Karpas-422 (cell line): ENCODE data around the gene MXRA7. TPM values are rescaled to one million over a fixed set of nuclear protein-coding genes. Genes with fewer than 3 reads are reported as not detected.
"Not testable (repeated sequence)": the region's sequence is repeated elsewhere in the genome, so short reads cannot be mapped to it uniquely, and the experiment has no call there.

Experiments
- DNase-seq: peaks from one replicate; pipeline ENCODE4 v3.0.0-alpha.2; 2015
- H2AFZ ChIP-seq: fragments of 200-600 bp; sonication (generic); 2 replicates; pipeline ENCODE4 v1.6.1; 2014; ENCODE audit warnings: antibody characterized with exemption, low read length, mixed read lengths
- H3K27ac ChIP-seq: fragments of 200-600 bp; sonication (generic); 2 replicates; pipeline ENCODE4 v1.5.1; 2014; ENCODE audit warnings: mild to moderate bottlenecking, low read length, moderate library complexity
- H3K27me3 ChIP-seq: fragments of 200-600 bp; sonication (generic); 2 replicates; pipeline ENCODE4 v1.6.1; 2014; ENCODE audit warnings: low read length, mixed read lengths
- H3K36me3 ChIP-seq: fragments of 200-600 bp; sonication (generic); 2 replicates; pipeline ENCODE4 v1.6.1; 2014; ENCODE audit warnings: low read length, mixed read lengths; ENCODE audit not compliant: insufficient read depth
- H3K4me1 ChIP-seq: fragments of 200-600 bp; sonication (generic); 2 replicates; pipeline ENCODE4 v1.6.1; 2014; ENCODE audit warnings: mild to moderate bottlenecking, low read length, mixed read lengths
- H3K4me2 ChIP-seq: fragments of 200-600 bp; sonication (generic); 2 replicates; pipeline ENCODE4 v1.6.1; 2014; ENCODE audit warnings: low read length, low read depth, mild to moderate bottlenecking; ENCODE audit not compliant: poor library complexity, severe bottlenecking
- H3K4me3 ChIP-seq: fragments of 200-600 bp; sonication (generic); 2 replicates; pipeline ENCODE4 v1.5.1; 2014; ENCODE audit warnings: mild to moderate bottlenecking, antibody characterized with exemption, low read length, mixed read lengths
- H3K79me2 ChIP-seq: fragments of 200-600 bp; sonication (generic); 2 replicates; pipeline ENCODE4 v1.6.1; 2014; ENCODE audit warnings: mild to moderate bottlenecking, low read length, mixed read lengths
- H3K9ac ChIP-seq: fragments of 200-600 bp; sonication (generic); 2 replicates; pipeline ENCODE4 v1.6.0; 2014; ENCODE audit warnings: low read length
- H3K9me2 ChIP-seq: fragments of 200-600 bp; sonication (generic), shearing (Covaris generic); replicated peaks from 2 replicates; pipeline ENCODE4 v1.6.0; 2014; ENCODE audit warnings: mild to moderate bottlenecking, low read length, moderate library complexity; ENCODE audit not compliant: insufficient read depth
- H3K9me3 ChIP-seq: fragments of 300-700, 200-600 bp; sonication (generic); 2 replicates; pipeline ENCODE4 v1.6.1; 2014; ENCODE audit warnings: low read length, mixed read lengths
- H4K20me1 ChIP-seq: fragments of 200-600 bp; sonication (generic); 2 replicates; pipeline ENCODE4 v1.6.1; 2014; ENCODE audit warnings: mild to moderate bottlenecking, antibody characterized with exemption, low read length, low read depth; ENCODE audit not compliant: insufficient read depth
- total RNA-seq: library from RNA; depleted of rRNA; stranded (reverse); fragments of >200 nt; shearing (Covaris generic); gene quantifications from 2 replicates; pipeline ENCODE4 v1.2.3, GENCODE V29; 2014; ENCODE audit warnings: low replicate concordance

The MXRA7 gene
- total RNA-seq, 1 experiment from 2014 or later = 0.45 TPM

DNA sequence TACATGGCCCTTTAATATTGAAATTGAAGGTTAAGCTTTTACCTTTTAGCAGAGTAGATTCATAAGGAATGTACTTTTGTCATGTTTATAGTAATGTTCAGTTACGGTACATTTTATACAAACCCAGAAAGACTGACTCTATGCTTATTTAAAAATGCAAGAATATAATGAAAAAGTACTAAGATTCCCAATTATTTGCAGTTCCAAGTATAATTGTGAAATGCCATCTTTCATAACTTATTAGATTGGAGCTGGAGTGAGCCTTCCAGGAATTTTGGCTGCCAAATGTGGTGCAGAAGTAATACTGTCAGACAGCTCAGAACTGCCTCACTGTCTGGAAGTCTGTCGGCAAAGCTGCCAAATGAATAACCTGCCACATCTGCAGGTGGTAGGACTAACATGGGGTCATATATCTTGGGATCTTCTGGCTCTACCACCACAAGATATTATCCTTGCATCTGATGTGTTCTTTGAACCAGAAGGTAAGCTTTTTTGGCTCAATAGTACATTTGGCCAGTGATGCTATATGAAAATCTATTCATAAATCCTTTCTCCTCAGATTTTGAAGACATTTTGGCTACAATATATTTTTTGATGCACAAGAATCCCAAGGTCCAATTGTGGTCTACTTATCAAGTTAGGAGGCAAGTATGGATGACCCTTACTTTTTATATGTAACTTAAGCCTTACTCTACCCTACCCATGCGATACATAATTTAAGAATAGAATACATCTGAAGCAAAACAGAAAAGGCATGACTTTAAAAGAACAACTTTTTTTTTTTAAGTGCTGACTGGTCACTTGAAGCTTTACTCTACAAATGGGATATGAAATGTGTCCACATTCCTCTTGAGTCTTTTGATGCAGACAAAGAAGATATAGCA, 22.2 kb upstream of the MXRA7 start:
- H4K20me1 ChIP-seq = peaks cover 27% of the 10 kb centered on the region
- H3K79me2 ChIP-seq = peaks cover 45% of the 10 kb centered on the region
- H3K27me3 ChIP-seq = no peaks in the 10 kb centered on the region
- peaks cover 50% of the 10 kb centered on the region for H3K4me1 ChIP-seq
- H3K9me3 ChIP-seq = no peaks in the 10 kb centered on the region
- peaks cover 43% of the 10 kb centered on the region for H3K36me3 ChIP-seq
- H3K9me2 ChIP-seq = no peaks in the 10 kb centered on the region
- no peak overlapping the region for H2AFZ ChIP-seq
- H3K9ac ChIP-seq = peak overlapping the region; percentile 15; the same call in 1 of the 2 replicates
- H3K4me2 ChIP-seq = peak overlapping the region; percentile 87
- peak; percentile 68 for DNase-seq
- peak overlapping the region; percentile 16; the same call in 1 of the 2 replicates for H3K4me3 ChIP-seq
- peak overlapping the region; percentile 91 for H3K27ac ChIP-seq

- H2AFZ ChIP-seq, H3K9me2 ChIP-seq, H3K9me3 ChIP-seq, H3K27me3 ChIP-seq, H3K4me3 ChIP-seq, H3K9ac ChIP-seq: not testable (repeated sequence)
- Histone ChIP-seq H3K4me1 (peaks cover 56% of the 10 kb centered on the region), H3K36me3 (peaks cover 43% of the 10 kb centered on the region), H4K20me1 (peaks cover 35% of the 10 kb centered on the region), H3K79me2 (peaks cover 53% of the 10 kb centered on the region), H3K4me2 (peak overlapping the region; percentile 17), H3K27ac (peak overlapping the region; percentile 64)
- peak; percentile 65 for DNase-seq
Observed at GRCh38 chr17:76731800-76732733, 21.3 kb upstream of the MXRA7 start.

DNA sequence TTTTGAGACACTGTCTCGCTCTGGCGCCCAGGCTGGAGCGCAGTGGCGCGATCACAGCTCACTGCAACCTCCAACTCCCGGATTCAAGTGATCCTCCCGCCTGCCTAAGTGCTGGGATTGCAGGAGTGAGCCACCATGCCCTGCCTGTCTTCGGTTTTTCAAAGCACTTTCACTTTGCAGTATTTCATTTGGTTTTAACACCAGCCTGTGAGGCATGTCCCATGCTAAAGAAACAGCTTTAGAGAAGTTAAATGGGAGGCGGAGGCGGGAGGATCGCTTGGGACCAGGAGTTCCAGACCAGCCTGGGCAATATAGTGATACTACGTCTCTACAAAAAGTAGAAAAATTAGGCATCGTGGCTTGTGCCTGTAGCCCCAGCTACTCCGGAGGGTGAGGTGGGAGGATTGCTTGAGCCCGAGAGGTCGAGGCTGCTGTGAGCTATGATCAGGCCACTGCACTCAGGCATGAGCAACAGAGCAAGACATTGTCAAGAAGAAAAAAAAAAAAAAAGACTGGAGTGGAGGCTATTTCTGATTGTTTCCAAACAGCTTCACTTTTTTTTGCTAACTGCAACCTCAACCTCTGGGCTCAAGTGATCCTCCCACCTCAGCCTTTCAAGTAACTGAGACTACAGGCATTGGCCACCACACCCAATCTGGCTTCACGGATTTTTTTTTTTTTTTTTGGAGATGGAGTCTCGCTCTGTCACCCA, 17.1 kb upstream of the MXRA7 start:
- peaks cover 57% of the 10 kb centered on the region for H3K79me2 ChIP-seq
- H3K27ac ChIP-seq = peak overlapping the region; percentile 92
- DNase-seq = peak; percentile 48
- no peak overlapping the region for H2AFZ ChIP-seq
- H4K20me1 ChIP-seq = peaks cover 13% of the 10 kb centered on the region
- H3K36me3 ChIP-seq = peaks cover 9% of the 10 kb centered on the region
- H3K4me1 ChIP-seq = peaks cover 37% of the 10 kb centered on the region
- H3K27me3 ChIP-seq = no peaks in the 10 kb centered on the region
- no peaks in the 10 kb centered on the region for H3K9me3 ChIP-seq
- H3K9ac ChIP-seq = peak overlapping the region; percentile 100
- peak overlapping the region; percentile 93 for H3K4me2 ChIP-seq
- H3K9me2 ChIP-seq = no peaks in the 10 kb centered on the region
- peak overlapping the region; percentile 97 for H3K4me3 ChIP-seq

GRCh38 chr17:76726776-76727718, 16.3 kb upstream of the MXRA7 start, which contains the start of gene METTL23:
METTL23 (plus strand) TSS chr17:76726839; CDS start chr17:76729711, 2,872 bp downstream.
- H4K20me1 ChIP-seq = peaks cover 11% of the 10 kb centered on the region; the same call in 1 of the 2 replicates
- H3K4me1 ChIP-seq = peaks cover 33% of the 10 kb centered on the region
- H3K79me2 ChIP-seq = peaks cover 57% of the 10 kb centered on the region

GRCh38 chr17:76726231-76726775, 15.5 kb upstream of the MXRA7 start, which contains the start of gene JMJD6:
JMJD6 (minus strand) TSS chr17:76726606; CDS start chr17:76726475, 131 bp downstream.
- Histone ChIP-seq H3K36me3 (peaks cover 16% of the 10 kb centered on the region; the same call in 1 of the 2 replicates), H3K4me1 (peaks cover 26% of the 10 kb centered on the region)

More at GRCh38 chr17:76726776-76727718, 16.3 kb upstream of the MXRA7 start, which contains the start of gene METTL23:
- DNase-seq = peak; percentile 94
- peak within 1 kb of the TSS; percentile 92 for H3K27ac ChIP-seq
- peak within 1 kb of the TSS; percentile 97 for H2AFZ ChIP-seq
- H3K27me3 ChIP-seq = no peaks in the 10 kb centered on the region
- peaks cover 9% of the 10 kb centered on the region; the same call in 1 of the 2 replicates for H3K36me3 ChIP-seq
- no peaks in the 10 kb centered on the region for H3K9me2 ChIP-seq
- peak within 1 kb of the TSS; percentile 100 for H3K9ac ChIP-seq
- peak within 1 kb of the TSS; percentile 93 for H3K4me2 ChIP-seq
- no peaks in the 10 kb centered on the region for H3K9me3 ChIP-seq
- peak within 1 kb of the TSS; percentile 97 for H3K4me3 ChIP-seq

DNA sequence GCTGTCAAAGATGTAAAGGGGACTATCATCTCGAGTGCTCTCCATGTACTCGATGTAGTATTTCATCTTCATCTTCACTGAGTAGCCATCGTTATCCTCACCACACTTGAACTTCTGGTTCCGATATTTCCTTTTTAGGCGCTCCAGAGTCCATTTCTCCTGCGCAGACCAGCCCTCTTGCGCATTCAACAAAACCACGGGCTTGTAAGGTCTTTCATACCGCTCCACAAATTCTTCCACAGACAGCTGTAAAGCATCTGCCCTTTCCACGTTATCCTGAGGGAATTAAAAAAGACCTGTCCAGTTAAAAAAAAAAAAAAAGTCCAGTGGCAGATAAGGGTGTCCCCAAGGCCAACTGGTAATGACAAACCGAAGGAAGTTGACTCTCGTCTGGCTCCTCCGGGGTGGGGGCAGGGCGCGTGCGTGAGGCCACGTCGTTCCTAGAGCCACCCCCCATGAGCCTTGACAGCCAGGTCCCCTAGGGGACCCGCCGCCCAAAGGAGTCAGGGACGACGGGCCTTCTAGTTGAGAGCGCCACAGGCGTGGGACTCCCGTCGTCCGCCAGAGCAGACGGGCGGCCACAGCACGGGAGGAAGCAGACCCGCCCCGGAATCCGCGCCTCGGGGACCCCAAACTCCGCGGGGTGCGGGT, 14.9 kb upstream of the MXRA7 start:
- Histone ChIP-seq H3K9me3 (no peaks in the 10 kb centered on the region), H3K27ac (peak overlapping the region; percentile 59), H3K4me3 (peak overlapping the region; percentile 97), H3K4me2 (peak overlapping the region; percentile 85), H3K27me3 (no peaks in the 10 kb centered on the region), H4K20me1 (peaks cover 8% of the 10 kb centered on the region; the same call in 1 of the 2 replicates), H2AFZ (peak overlapping the region; percentile 4), H3K79me2 (peaks cover 57% of the 10 kb centered on the region), H3K9me2 (no peaks in the 10 kb centered on the region), H3K36me3 (peaks cover 22% of the 10 kb centered on the region), H3K9ac (peak overlapping the region; percentile 83), H3K4me1 (peaks cover 23% of the 10 kb centered on the region)
- DNase-seq = peak; percentile 86

More at GRCh38 chr17:76726231-76726775, 15.5 kb upstream of the MXRA7 start, which contains the start of gene JMJD6:
- Histone ChIP-seq H2AFZ (peak within 1 kb of the TSS; percentile 97), H3K4me3 (peak within 1 kb of the TSS; percentile 97), H3K9me3 (no peaks in the 10 kb centered on the region), H3K4me2 (peak within 1 kb of the TSS; percentile 93), H3K27me3 (no peaks in the 10 kb centered on the region), H3K79me2 (peaks cover 57% of the 10 kb centered on the region), H3K27ac (peak within 1 kb of the TSS; percentile 92), H3K9me2 (no peaks in the 10 kb centered on the region), H4K20me1 (peaks cover 8% of the 10 kb centered on the region; the same call in 1 of the 2 replicates), H3K9ac (peak within 1 kb of the TSS; percentile 100)
- peak; percentile 97 for DNase-seq
